Ectodermal cell (in vitro differentiated cells): Measurements from ENCODE around the gene CTSS.

Experiments used
- H3K27ac ChIP-seq: 2 replicates; pipeline ENCODE4 v1.7.0; 2013; ENCODE audit warnings: mild to moderate bottlenecking, low read depth, low read length; ENCODE audit not compliant: insufficient read depth, poor library complexity, severe bottlenecking
- H3K27me3 ChIP-seq: 2 replicates; pipeline ENCODE4 v1.7.0; 2013; ENCODE audit warnings: mild to moderate bottlenecking, low read length; ENCODE audit not compliant: insufficient read depth, control insufficient read depth, poor library complexity, severe bottlenecking
- H3K36me3 ChIP-seq: one replicate; pipeline ENCODE4 v1.7.0; 2013; ENCODE audit warnings: low read length; ENCODE audit not compliant: control insufficient read depth, insufficient read depth
- H3K4me1 ChIP-seq: one replicate; pipeline ENCODE4 v1.7.0; 2013; ENCODE audit warnings: low read length; ENCODE audit not compliant: control insufficient read depth, insufficient read depth
- H3K4me3 ChIP-seq: 2 replicates; pipeline ENCODE4 v1.7.0; 2013; ENCODE audit warnings: low read depth, low read length, control low read depth; ENCODE audit not compliant: insufficient read depth
- H3K9me3 ChIP-seq: 2 replicates; pipeline ENCODE4 v1.7.0; 2013; ENCODE audit warnings: mild to moderate bottlenecking, low read length, moderate library complexity; ENCODE audit not compliant: control insufficient read depth
- whole genome bisulfite sequencing, 2 experiments: methylation state at CpG; one replicate each; pipeline ENCODE4 v1.1.7; 2013; ENCODE audit warnings: missing lambda C conversion rate in 2 of 2; 5-methylcytosine and 5-hydroxymethylcytosine counted together

The CTSS gene

DNA sequence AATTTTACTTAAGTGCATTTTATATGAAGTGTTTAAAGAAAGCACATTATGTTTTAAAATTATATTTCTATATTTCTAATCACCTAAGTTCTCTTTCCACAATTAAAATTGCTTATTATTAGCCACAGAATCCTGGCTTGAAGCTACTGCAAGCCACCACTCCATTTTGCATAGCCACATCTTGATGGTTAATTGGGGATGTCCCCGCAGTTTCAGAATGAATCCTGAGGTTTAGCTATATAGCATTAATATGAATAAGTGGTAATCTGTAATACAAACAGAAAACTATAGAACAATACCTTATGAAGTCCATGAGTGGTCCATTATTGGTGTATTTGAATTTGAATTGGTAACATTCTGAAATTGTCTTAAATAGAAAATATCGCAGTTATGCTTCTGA, 57.0 kb downstream of the CTSS start:
- H3K9me3 ChIP-seq, result no peaks in the 10 kb centered on the region
- no peak overlapping the region for H3K4me3 ChIP-seq
- H3K4me1 ChIP-seq, result peaks cover 8% of the 10 kb centered on the region
- WGBS, 2 experiments, result 100% methylated on average over 2 of the region's 2 CpGs; no CpG with 5 or more reads in 1 of the 2 experiments
- no peaks in the 10 kb centered on the region for H3K36me3 ChIP-seq
- H3K27ac ChIP-seq, result no peak overlapping the region
- H3K27me3 ChIP-seq, result no peaks in the 10 kb centered on the region

- Histone ChIP-seq H3K4me3 (no peak overlapping the region), H3K27me3 (no peaks in the 10 kb centered on the region), H3K9me3 (no peaks in the 10 kb centered on the region), H3K27ac (no peak overlapping the region), H3K4me1 (no peaks in the 10 kb centered on the region), H3K36me3 (no peaks in the 10 kb centered on the region)
- WGBS, 2 experiments, result 93 to 100% methylated on average over 1 of the region's 1 CpG
These were observed 59.5 kb downstream of the CTSS start for GRCh38 chr1:150706091-150706490.

- H3K9me3 ChIP-seq, result no peaks in the 10 kb centered on the region
- H3K4me3 ChIP-seq, result no peak overlapping the region
- no peaks in the 10 kb centered on the region for H3K27me3 ChIP-seq
- H3K36me3 ChIP-seq, result no peaks in the 10 kb centered on the region
- no peak overlapping the region for H3K27ac ChIP-seq
- H3K4me1 ChIP-seq, result no peaks in the 10 kb centered on the region
These were observed 62.2 kb downstream of the CTSS start for GRCh38 chr1:150703427-150703826.

- H3K27me3 ChIP-seq, result no peaks in the 10 kb centered on the region
- H3K4me1 ChIP-seq, result no peaks in the 10 kb centered on the region
- H3K4me3 ChIP-seq, result peak within 1 kb of the TSS; percentile 87
- no peak within 1 kb of the TSS for H3K27ac ChIP-seq
- WGBS, 2 experiments, result 9% methylated on average over 17 of the region's 18 CpGs
- H3K9me3 ChIP-seq, result no peaks in the 10 kb centered on the region
- H3K36me3 ChIP-seq, result peaks cover 4% of the 10 kb centered on the region
These were observed 68.3 kb downstream of the CTSS start, which contains the start of gene GOLPH3L for GRCh38 chr1:150696995-150697927. GOLPH3L (minus strand) TSS chr1:150697154; CDS start chr1:150694838, 2,316 bp downstream.

DNA sequence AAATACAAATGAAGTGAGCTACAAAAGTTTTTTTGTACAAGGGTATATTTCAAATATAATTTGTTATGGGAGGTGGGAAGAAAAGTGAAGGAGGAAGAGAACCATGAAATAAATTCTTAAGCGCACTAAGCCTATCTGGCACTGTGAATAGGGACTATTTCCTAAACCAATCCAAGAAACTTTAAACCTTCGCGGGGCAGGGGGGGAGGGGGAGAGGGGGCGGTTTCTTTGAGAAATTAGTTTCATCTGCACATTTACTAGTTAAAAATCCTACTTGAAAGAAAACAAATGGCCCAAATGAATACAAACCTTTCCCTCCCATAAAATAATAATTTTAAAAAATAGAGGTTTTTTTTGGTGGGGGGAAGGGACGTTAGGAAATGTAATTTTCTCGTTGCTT, 69.0 kb downstream of the CTSS start:
- Histone ChIP-seq H3K4me3 (peak overlapping the region; percentile 87), H3K27ac (no peak overlapping the region), H3K4me1 (no peaks in the 10 kb centered on the region), H3K27me3 (no peaks in the 10 kb centered on the region), H3K9me3 (no peaks in the 10 kb centered on the region), H3K36me3 (peaks cover 6% of the 10 kb centered on the region)
- 0% methylated on average over 2 of the region's 6 CpGs for WGBS, 2 experiments

- H3K4me1 ChIP-seq, result no peaks in the 10 kb centered on the region
- no peaks in the 10 kb centered on the region for H3K27me3 ChIP-seq
- 83% methylated on average over 1 of the region's 1 CpG; no CpG with 5 or more reads in 1 of the 2 experiments for WGBS, 2 experiments
- H3K36me3 ChIP-seq, result peaks cover 6% of the 10 kb centered on the region
- no peaks in the 10 kb centered on the region for H3K9me3 ChIP-seq
- peak overlapping the region; percentile 87 for H3K4me3 ChIP-seq
- H3K27ac ChIP-seq, result no peak overlapping the region
These were observed 69.4 kb downstream of the CTSS start for GRCh38 chr1:150696162-150696561.

- Histone ChIP-seq H3K27ac (no peak overlapping the region), H3K4me3 (no peak overlapping the region), H3K4me1 (no peaks in the 10 kb centered on the region), H3K9me3 (no peaks in the 10 kb centered on the region), H3K36me3 (peaks cover 6% of the 10 kb centered on the region), H3K27me3 (no peaks in the 10 kb centered on the region)
- 85 to 99% methylated on average over 2 of the region's 4 CpGs for WGBS, 2 experiments
These were observed 70.0 kb downstream of the CTSS start for GRCh38 chr1:150695561-150695960.

- 91 to 94% methylated on average over 3 of the region's 3 CpGs for whole genome bisulfite sequencing, 2 experiments
- H3K36me3 ChIP-seq, result peaks cover 6% of the 10 kb centered on the region
- no peaks in the 10 kb centered on the region for H3K9me3 ChIP-seq
- H3K4me1 ChIP-seq, result no peaks in the 10 kb centered on the region
- H3K27me3 ChIP-seq, result no peaks in the 10 kb centered on the region
- no peak overlapping the region for H3K4me3 ChIP-seq
- no peak overlapping the region for H3K27ac ChIP-seq
These were observed 72.9 kb downstream of the CTSS start for GRCh38 chr1:150692720-150693119.

GRCh38 chr1:150688763-150689162, 76.8 kb downstream of the CTSS start:
- Histone ChIP-seq H3K36me3 (peaks cover 6% of the 10 kb centered on the region), H3K4me3 (no peak overlapping the region), H3K27ac (no peak overlapping the region), H3K27me3 (no peaks in the 10 kb centered on the region), H3K9me3 (no peaks in the 10 kb centered on the region), H3K4me1 (no peaks in the 10 kb centered on the region)
- 91 to 96% methylated on average over 1 of the region's 1 CpG for WGBS, 2 experiments

DNA sequence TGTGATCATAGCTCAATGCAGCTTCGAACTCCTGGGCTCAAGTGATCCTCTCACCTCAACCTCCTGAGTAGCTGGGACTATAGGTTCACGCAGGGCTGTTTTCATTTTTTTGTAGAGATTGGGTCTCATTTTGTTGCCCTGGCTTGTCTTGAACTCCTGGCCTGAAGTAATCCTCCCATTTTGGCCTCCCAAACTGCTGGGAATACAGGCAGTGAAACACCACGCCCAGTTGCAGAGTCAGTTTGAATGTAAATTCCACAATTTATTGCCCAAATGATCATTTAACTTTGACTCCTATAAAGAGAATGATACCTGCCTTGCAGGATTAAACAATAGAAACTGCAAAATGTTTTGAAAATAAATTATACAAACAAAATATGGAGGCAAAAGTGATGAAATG, 79.3 kb downstream of the CTSS start:
- Histone ChIP-seq H3K27ac (no peak overlapping the region), H3K27me3 (no peaks in the 10 kb centered on the region), H3K36me3 (no peaks in the 10 kb centered on the region), H3K4me3 (no peak overlapping the region), H3K9me3 (no peaks in the 10 kb centered on the region), H3K4me1 (no peaks in the 10 kb centered on the region)
- WGBS, 2 experiments, result 91 to 99% methylated on average over 3 of the region's 3 CpGs
